GM12878 (cell line): ENCODE results near the gene MAZ. TPM values are rescaled to one million over a fixed set of nuclear protein-coding genes. Genes with fewer than 3 reads are reported as not detected.

ENCODE experiments used
- CREM ChIP-seq: IDR thresholded peaks from 2 replicates; pipeline ENCODE4 v1.6.1; 2014; ENCODE audit warnings: antibody characterized with exemption, low read depth
- ETV6 ChIP-seq, 2 experiments: fragments of 450-650 bp in 1 of 2; IDR thresholded peaks in 1 of 2; conservative IDR thresholded peaks in 1 of 2; 2 replicates each; pipeline ENCODE4 v1.6.1; 2014; ENCODE audit warnings: antibody characterized with exemption in 1 of 2, borderline replicate concordance in 1 of 2, low read depth in 1 of 2, mild to moderate bottlenecking in 1 of 2, moderate library complexity in 1 of 2
- FOXK2 ChIP-seq: fragments of 450-650 bp; IDR thresholded peaks from 2 replicates; pipeline ENCODE4 v1.6.1; 2017; ENCODE audit warnings: mild to moderate bottlenecking, moderate library complexity
- IKZF1 ChIP-seq: fragments of 450-650 bp; conservative IDR thresholded peaks from 2 replicates; pipeline ENCODE4 v1.6.1; 2017; ENCODE audit warnings: antibody characterized with exemption, mild to moderate bottlenecking
- IRF5 ChIP-seq: fragments of 450-650 bp; IDR thresholded peaks from 2 replicates; pipeline ENCODE4 v1.6.1; 2017; ENCODE audit warnings: borderline replicate concordance
- MAX ChIP-seq: IDR thresholded peaks from 2 replicates; pipeline ENCODE4 v1.6.1; 2012; ENCODE audit warnings: low read depth, low read length, improper control_type of control experiment
- MTA2 ChIP-seq: fragments of 450-650 bp; IDR thresholded peaks from 2 replicates; pipeline ENCODE4 v1.6.1; 2016; ENCODE audit warnings: low read depth, mild to moderate bottlenecking, moderate library complexity
- MXI1 ChIP-seq: fragments of 150-350 bp; IDR thresholded peaks from 2 replicates; pipeline ENCODE4 v1.6.1; 2011; ENCODE audit warnings: low read depth, mild to moderate bottlenecking, inconsistent platforms, low read length, improper control_type of control experiment
- NFYA ChIP-seq: IDR thresholded peaks from 2 replicates; pipeline ENCODE4 v1.6.1; 2011; ENCODE audit warnings: low read depth, mild to moderate bottlenecking, low read length, improper control_type of control experiment, borderline replicate concordance
- NRF1 ChIP-seq: conservative IDR thresholded peaks from 2 replicates; pipeline ENCODE4 v1.6.1; 2011; ENCODE audit warnings: mild to moderate bottlenecking, low read depth, low read length, improper control_type of control experiment
- POU2F2 ChIP-seq: IDR thresholded peaks from 3 replicates; pipeline ENCODE4 v1.6.1; 2011; ENCODE audit warnings: low read depth, mild to moderate bottlenecking, low read length, borderline replicate concordance
- RB1 ChIP-seq: fragments of 450-650 bp; formaldehyde crosslinking; IDR thresholded peaks from 2 replicates; pipeline ENCODE4 v1.6.1; 2017; ENCODE audit warnings: mild to moderate bottlenecking, borderline replicate concordance
- RFX5 ChIP-seq: IDR thresholded peaks from 2 replicates; pipeline ENCODE4 v1.6.1; 2011; ENCODE audit warnings: low read depth, low read length, improper control_type of control experiment
- SIN3A ChIP-seq: IDR thresholded peaks from 2 replicates; pipeline ENCODE4 v1.6.1; 2012; ENCODE audit warnings: low read depth, low read length, improper control_type of control experiment
- SMARCA5 ChIP-seq: fragments of 450-650 bp; IDR thresholded peaks from 2 replicates; pipeline ENCODE4 v1.6.1; 2017; ENCODE audit warnings: mild to moderate bottlenecking
- SRF ChIP-seq, 2 experiments: IDR thresholded peaks; 2 replicates each; pipeline ENCODE4 v1.6.1; 2011; ENCODE audit warnings: low read depth in 2 of 2, low read length in 2 of 2, mild to moderate bottlenecking in 1 of 2, moderate library complexity in 1 of 2
- ZSCAN29 ChIP-seq: fragments of 450-650 bp; IDR thresholded peaks from 2 replicates; pipeline ENCODE4 v1.6.1; 2017; ENCODE audit warnings: mild to moderate bottlenecking, moderate library complexity
- polyA plus RNA-seq, 11 experiments: library from polyadenylated mRNA; depleted of rRNA in 4 of 11; unstranded in 6 of 11; stranded (reverse) in 5 of 11; fragments of >200 nt; fragmentation: Nextera tagmentation in 4 of 11; fragmentation: Illumina TruSeq in 1 of 11; extraction: Ambion mirVana in 4 of 11; extraction: Trizol in 1 of 11; gene quantifications; 1 replicate in 1 of 11; 2 replicates in 10 of 11; pipeline versions ENCODE4 v1.2.1 to v1.2.3, GENCODE V29; 2011 to 2016; ENCODE audit warnings: inconsistent platforms in 2 of 11, missing spikeins in 2 of 11, low read depth in 1 of 11
- total RNA-seq, 4 experiments: library from RNA; depleted of rRNA in 3 of 4; stranded (reverse); fragments of >200 nt in 3 of 4; fragmentation: Illumina TruSeq in 1 of 4; extraction: Trizol in 1 of 4; gene quantifications; 2 replicates each; pipeline versions ENCODE4 v1.2.1 to v1.2.3, GENCODE V29; 2013 to 2021
- TF ChIP-seq, protein P1 (sequence below): fragments of 450-650 bp; IDR thresholded peaks from 2 replicates; pipeline ENCODE4 v1.6.1; 2016; ENCODE audit warnings: mild to moderate bottlenecking
- TF ChIP-seq, protein P2 (sequence below): fragments of 450-650 bp; IDR thresholded peaks from 2 replicates; pipeline ENCODE4 v1.6.1; 2014; ENCODE audit warnings: mild to moderate bottlenecking
- TF ChIP-seq, protein P3 (sequence below): IDR thresholded peaks from 2 replicates; pipeline ENCODE4 v1.6.1; 2011; ENCODE audit warnings: borderline replicate concordance, low read depth, mild to moderate bottlenecking, moderate library complexity, low read length; ENCODE audit not compliant: insufficient read depth, poor library complexity, severe bottlenecking
- TF ChIP-seq, protein P4 (sequence below): fragments of 450-650 bp; IDR thresholded peaks from 2 replicates; pipeline ENCODE4 v1.6.1; 2018; ENCODE audit warnings: borderline replicate concordance, mild to moderate bottlenecking; ENCODE audit not compliant: partially characterized antibody

MAZ gene
- total and polyA plus RNA-seq, 10 of the 15 experiments (the other 5 are each of a cell fraction or from before 2014, with no cell fraction given) = 23.9 to 309 (median 116) TPM

DNA sequence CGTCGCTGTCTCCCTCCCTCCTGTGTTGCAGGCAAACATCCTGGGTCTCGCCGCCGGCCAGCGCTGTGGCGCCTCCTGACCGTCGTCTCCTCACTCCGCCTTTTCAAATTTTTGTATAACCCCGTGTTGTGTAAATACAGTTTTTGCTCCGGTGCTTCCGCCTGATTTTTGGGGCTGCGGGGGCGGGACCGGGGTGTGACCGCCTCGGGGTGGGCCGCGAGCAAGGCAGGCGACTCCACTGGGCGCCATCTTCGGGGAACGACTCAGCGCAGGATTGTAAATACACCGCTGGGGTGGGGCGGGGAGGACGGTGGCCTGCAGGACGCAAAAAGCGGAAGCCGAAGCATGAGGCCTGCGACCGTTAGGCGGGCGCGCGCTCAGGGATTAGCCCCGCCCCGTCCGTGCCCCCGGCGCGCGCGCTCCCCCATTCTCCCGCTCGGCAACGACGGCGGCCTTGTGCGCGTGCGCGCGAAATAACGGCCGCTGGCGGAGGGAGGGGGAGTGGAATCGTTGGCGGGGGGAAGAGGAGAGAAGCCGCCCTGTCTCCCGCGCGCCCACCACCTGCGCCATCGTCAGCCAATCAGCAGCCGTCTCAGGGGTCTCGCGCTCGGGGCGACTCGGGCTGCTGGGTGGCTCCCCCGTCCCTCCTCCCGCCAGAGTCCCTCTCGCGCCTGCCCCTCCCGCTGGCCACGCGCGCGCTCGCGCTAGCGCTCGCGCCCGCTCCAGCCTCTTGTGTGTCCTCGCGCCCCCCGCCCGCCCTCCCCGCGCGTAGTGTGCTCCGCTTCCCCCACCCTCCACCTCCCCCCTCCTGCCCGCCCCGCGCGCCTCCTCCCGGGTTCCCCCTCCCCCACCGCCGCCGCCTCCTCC lies 864 bp upstream of the MAZ start (continued):
- TF ChIP-seq SIN3A (peak; percentile 77; the same call in 1 of the 2 replicates), ZSCAN29 (no peak), ETV6 (conservative IDR thresholded peaks at IDR 0.05 in 1 of 2, IDR thresholded peaks at IDR 0.05 in 1 of 2; ENCODE audit: borderline replicate concordance in 1 of 2, low read depth in 1 of 2) (no peak), IRF5 (no peak), IKZF1 (peak; percentile 81), SMARCA5 (peak; percentile 23; the same call in 1 of the 2 replicates), CREM (peak; percentile 54), NFYA (no peak), MAX (peak; percentile 65; the same call in 1 of the 2 replicates), NRF1 (peak; percentile 45), MTA2 (no peak), RB1 (peak; percentile 79; the same call in 1 of the 2 replicates), SRF (IDR thresholded peaks at IDR 0.05; ENCODE audit: low read depth in 2 of 2, low read length in 2 of 2) (peak in 1 of 2 experiments; percentile 60; a peak in 1 of 4 replicates), RFX5 (no peak), MXI1 (peak; percentile 87), FOXK2 (peak; percentile 89), POU2F2 (peak; percentile 71; the same call in 2 of the 3 replicates)
- TF ChIP-seq, protein P1, sequence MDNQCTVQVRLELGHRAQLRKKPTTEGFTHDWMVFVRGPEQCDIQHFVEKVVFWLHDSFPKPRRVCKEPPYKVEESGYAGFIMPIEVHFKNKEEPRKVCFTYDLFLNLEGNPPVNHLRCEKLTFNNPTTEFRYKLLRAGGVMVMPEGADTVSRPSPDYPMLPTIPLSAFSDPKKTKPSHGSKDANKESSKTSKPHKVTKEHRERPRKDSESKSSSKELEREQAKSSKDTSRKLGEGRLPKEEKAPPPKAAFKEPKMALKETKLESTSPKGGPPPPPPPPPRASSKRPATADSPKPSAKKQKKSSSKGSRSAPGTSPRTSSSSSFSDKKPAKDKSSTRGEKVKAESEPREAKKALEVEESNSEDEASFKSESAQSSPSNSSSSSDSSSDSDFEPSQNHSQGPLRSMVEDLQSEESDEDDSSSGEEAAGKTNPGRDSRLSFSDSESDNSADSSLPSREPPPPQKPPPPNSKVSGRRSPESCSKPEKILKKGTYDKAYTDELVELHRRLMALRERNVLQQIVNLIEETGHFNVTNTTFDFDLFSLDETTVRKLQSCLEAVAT = peak; percentile 70; the same call in 1 of the 2 replicates
- TF ChIP-seq, protein P2, sequence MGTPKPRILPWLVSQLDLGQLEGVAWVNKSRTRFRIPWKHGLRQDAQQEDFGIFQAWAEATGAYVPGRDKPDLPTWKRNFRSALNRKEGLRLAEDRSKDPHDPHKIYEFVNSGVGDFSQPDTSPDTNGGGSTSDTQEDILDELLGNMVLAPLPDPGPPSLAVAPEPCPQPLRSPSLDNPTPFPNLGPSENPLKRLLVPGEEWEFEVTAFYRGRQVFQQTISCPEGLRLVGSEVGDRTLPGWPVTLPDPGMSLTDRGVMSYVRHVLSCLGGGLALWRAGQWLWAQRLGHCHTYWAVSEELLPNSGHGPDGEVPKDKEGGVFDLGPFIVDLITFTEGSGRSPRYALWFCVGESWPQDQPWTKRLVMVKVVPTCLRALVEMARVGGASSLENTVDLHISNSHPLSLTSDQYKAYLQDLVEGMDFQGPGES = no peak
- TF ChIP-seq, protein P3, sequence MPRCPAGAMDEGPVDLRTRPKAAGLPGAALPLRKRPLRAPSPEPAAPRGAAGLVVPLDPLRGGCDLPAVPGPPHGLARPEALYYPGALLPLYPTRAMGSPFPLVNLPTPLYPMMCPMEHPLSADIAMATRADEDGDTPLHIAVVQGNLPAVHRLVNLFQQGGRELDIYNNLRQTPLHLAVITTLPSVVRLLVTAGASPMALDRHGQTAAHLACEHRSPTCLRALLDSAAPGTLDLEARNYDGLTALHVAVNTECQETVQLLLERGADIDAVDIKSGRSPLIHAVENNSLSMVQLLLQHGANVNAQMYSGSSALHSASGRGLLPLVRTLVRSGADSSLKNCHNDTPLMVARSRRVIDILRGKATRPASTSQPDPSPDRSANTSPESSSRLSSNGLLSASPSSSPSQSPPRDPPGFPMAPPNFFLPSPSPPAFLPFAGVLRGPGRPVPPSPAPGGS = peak; percentile 82
- TF ChIP-seq, protein P4, sequence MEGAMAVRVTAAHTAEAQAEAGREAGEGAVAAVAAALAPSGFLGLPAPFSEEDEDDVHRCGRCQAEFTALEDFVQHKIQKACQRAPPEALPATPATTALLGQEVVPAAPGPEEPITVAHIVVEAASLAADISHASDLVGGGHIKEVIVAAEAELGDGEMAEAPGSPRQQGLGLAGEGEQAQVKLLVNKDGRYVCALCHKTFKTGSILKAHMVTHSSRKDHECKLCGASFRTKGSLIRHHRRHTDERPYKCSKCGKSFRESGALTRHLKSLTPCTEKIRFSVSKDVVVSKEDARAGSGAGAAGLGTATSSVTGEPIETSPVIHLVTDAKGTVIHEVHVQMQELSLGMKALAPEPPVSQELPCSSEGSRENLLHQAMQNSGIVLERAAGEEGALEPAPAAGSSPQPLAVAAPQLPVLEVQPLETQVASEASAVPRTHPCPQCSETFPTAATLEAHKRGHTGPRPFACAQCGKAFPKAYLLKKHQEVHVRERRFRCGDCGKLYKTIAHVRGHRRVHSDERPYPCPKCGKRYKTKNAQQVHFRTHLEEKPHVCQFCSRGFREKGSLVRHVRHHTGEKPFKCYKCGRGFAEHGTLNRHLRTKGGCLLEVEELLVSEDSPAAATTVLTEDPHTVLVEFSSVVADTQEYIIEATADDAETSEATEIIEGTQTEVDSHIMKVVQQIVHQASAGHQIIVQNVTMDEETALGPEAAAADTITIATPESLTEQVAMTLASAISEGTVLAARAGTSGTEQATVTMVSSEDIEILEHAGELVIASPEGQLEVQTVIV = peak; percentile 28
